Activated CD4-positive, CD25-positive, alpha-beta regulatory T cell (primary cell): ENCODE results near the gene DPP10.
"Not testable (repeated sequence)": the region's sequence is repeated elsewhere in the genome, so short reads cannot be mapped to it uniquely, and the experiment has no call there.

Experiments used
- DNase-seq, 4 experiments: peaks; one replicate each; lab custom pipeline; 2025; lab: John Stamatoyannopoulos, UW

The DPP10 gene

GRCh38 chr2:115440746-115441145, 998.3 kb downstream of the DPP10 start:
- DNase-seq: not testable (repeated sequence)

GRCh38 chr2:115443539-115444185, 1001.2 kb downstream of the DPP10 start:
- no peak for DNase-seq

GRCh38 chr2:115460008-115460407, 1017.6 kb downstream of the DPP10 start:
- no peak for DNase-seq

- no peak for DNase-seq
Observed at GRCh38 chr2:115480741-115481140, 1038.3 kb downstream of the DPP10 start.

GRCh38 chr2:115481842-115482241, 1039.4 kb downstream of the DPP10 start:
- DNase-seq: no peak

GRCh38 chr2:115483666-115484065, 1041.2 kb downstream of the DPP10 start:
- DNase-seq: no peak

GRCh38 chr2:115484486-115484885, 1042.0 kb downstream of the DPP10 start:
- DNase-seq: no peak

GRCh38 chr2:115484983-115485382, 1042.5 kb downstream of the DPP10 start:
- DNase-seq: no peak

- no peak for DNase-seq
Observed at GRCh38 chr2:115491186-115491793, 1048.8 kb downstream of the DPP10 start.

- DNase-seq: no peak
Observed at GRCh38 chr2:115505331-115505730, 1062.9 kb downstream of the DPP10 start.

- no peak for DNase-seq
Observed at GRCh38 chr2:115520727-115521126, 1078.3 kb downstream of the DPP10 start.

GRCh38 chr2:115524452-115524851, 1082.0 kb downstream of the DPP10 start:
- DNase-seq: no peak

GRCh38 chr2:115529627-115530026, 1087.2 kb downstream of the DPP10 start:
- DNase-seq: no peak

GRCh38 chr2:115533081-115533480, 1090.6 kb downstream of the DPP10 start:
- no peak for DNase-seq

GRCh38 chr2:115541814-115542213, 1099.4 kb downstream of the DPP10 start:
- DNase-seq: no peak

GRCh38 chr2:115542331-115542730, 1099.9 kb downstream of the DPP10 start:
- no peak for DNase-seq

GRCh38 chr2:115543024-115543423, 1100.6 kb downstream of the DPP10 start:
- DNase-seq: no peak

- DNase-seq: no peak
Observed at GRCh38 chr2:115543461-115543860, 1101.0 kb downstream of the DPP10 start.

- DNase-seq: no peak
Observed at GRCh38 chr2:115549611-115550130, 1107.2 kb downstream of the DPP10 start.

GRCh38 chr2:115552726-115553125, 1110.3 kb downstream of the DPP10 start:
- DNase-seq: no peak

- no peak for DNase-seq
Observed at GRCh38 chr2:115554153-115554552, 1111.7 kb downstream of the DPP10 start.

- no peak for DNase-seq
Observed at GRCh38 chr2:115558725-115559124, 1116.3 kb downstream of the DPP10 start.

- no peak for DNase-seq
Observed at GRCh38 chr2:115560666-115561065, 1118.2 kb downstream of the DPP10 start.

- DNase-seq: no peak
Observed at GRCh38 chr2:115568643-115569042, 1126.2 kb downstream of the DPP10 start.
